Measurements from ENCODE around the gene LRRC30. TPM values are rescaled to one million over a fixed set of nuclear protein-coding genes. Genes with fewer than 3 reads are reported as not detected.
"Not testable (repeated sequence)": the region's sequence is repeated elsewhere in the genome, so short reads cannot be mapped to it uniquely, and the experiment has no call there.

Gene LRRC30
- total and polyA plus RNA-seq, 2 of the 13 experiments (the other 11 are each of a cell fraction or from before 2014, with no cell fraction given), result not detected

- no peak for TF ChIP-seq ZNF609 (CRISPR knock-in tag; IDR thresholded peaks at IDR 0.05; ENCODE audit: borderline replicate concordance)
- TF ChIP-seq ZBED4 (CRISPR knock-in tag; IDR thresholded peaks at IDR 0.05; ENCODE audit: borderline replicate concordance), result no peak
- TF ChIP-seq SIX4 (CRISPR knock-in tag; IDR thresholded peaks at IDR 0.05), result no peak
- TF ChIP-seq REPIN1 (CRISPR knock-in tag; IDR thresholded peaks at IDR 0.05; ENCODE audit: borderline replicate concordance, low read depth), result no peak
- TF ChIP-seq CSRNP2 (CRISPR knock-in tag; conservative IDR thresholded peaks at IDR 0.05; ENCODE audit: low read depth), result no peak
These were observed 28.7 kb upstream of the LRRC30 start (continued) for GRCh38 chr18:7202169-7202568.

GRCh38 chr18:7203601-7204000 is 27.3 kb upstream of the LRRC30 start:
- DNase-seq (ENCODE audit: low spot score); H3K9ac ChIP-seq (ENCODE audit: insufficient read depth, low read depth, low read length); in situ Hi-C loops (cut with HindIII; ENCODE audit: extremely low pct_ligation_motif_present, low pct_unique_long_range_greater_than_20kb); H3K79me2 ChIP-seq (ENCODE audit: insufficient read depth, low read length); H3K9me3 ChIP-seq (ENCODE audit: low read length); FAIRE-seq; H3K4me2 ChIP-seq (ENCODE audit: low read depth, low read length); H3K4me1 ChIP-seq (ENCODE audit: insufficient read depth, low read length); H3K27ac ChIP-seq (ENCODE audit: extremely low read length, insufficient read depth, low read length); H3K36me3 ChIP-seq (replicated peaks in 1 of 2; ENCODE audit: control insufficient read depth in 1 of 2, insufficient read depth in 2 of 2, low read length in 2 of 2); ATAC-seq; H4K20me1 ChIP-seq (ENCODE audit: insufficient read depth, low read length); H3K4me3 ChIP-seq (replicated peaks in 1 of 3; ENCODE audit: insufficient read depth in 1 of 3, low read depth in 2 of 3, low read length in 3 of 3); H3K27me3 ChIP-seq (ENCODE audit: control insufficient read depth in 1 of 2, insufficient read depth in 2 of 2, low read length in 2 of 2); BruUV-seq (replicated peaks); H2AFZ ChIP-seq (ENCODE audit: low read length); intact Hi-C loops (cut with micrococcal nuclease; ENCODE audit: unreplicated experiment); CTCF ChIA-PET (ENCODE audit: low intra/inter-chr PET ratio, low total read pairs); POLR2A ChIA-PET: not testable (repeated sequence)
- WGBS (ENCODE audit: low lambda C conversion rate), result 69% methylated on average over 17 of the region's 29 CpGs
